ENCODE results near the gene CERS2. TPM values are rescaled to one million over a fixed set of nuclear protein-coding genes. Genes with fewer than 3 reads are reported as not detected.

CERS2 gene
- total and polyA plus RNA-seq, 10 of the 15 experiments (the other 5 are each of a cell fraction or from before 2014, with no cell fraction given) = 9.2 to 87.9 (median 50.8) TPM

GRCh38 chr1:150970808-150971582, 3.6 kb downstream of the CERS2 start:
- Histone ChIP-seq H3K27me3 (replicated peaks in 1 of 2; ENCODE audit: control insufficient read depth in 2 of 2, insufficient read depth in 2 of 2, low read length in 1 of 2) (no peaks in the 10 kb centered on the region), H3K4me2 (ENCODE audit: control insufficient read depth, insufficient read depth) (no peak overlapping the region), H3K36me3 (ENCODE audit: control insufficient read depth in 2 of 2, insufficient read depth in 2 of 2, low read length in 1 of 2) (peaks cover 8 to 12% of the 10 kb centered on the region in 2 experiments), H3K4me1 (ENCODE audit: control insufficient read depth, insufficient read depth, low read length) (peaks cover 7% of the 10 kb centered on the region; the same call in 1 of the 2 replicates), H3K4me3 (no peak overlapping the region), H3K79me2 (ENCODE audit: control insufficient read depth, insufficient read depth, low read length) (peaks cover 39% of the 10 kb centered on the region), H3K9ac (ENCODE audit: control insufficient read depth, insufficient read depth, low read length) (no peak overlapping the region), H4K20me1 (ENCODE audit: control insufficient read depth, insufficient read depth) (no peaks in the 10 kb centered on the region), H3K27ac (ENCODE audit: control insufficient read depth, insufficient read depth) (no peak overlapping the region), H2AFZ (ENCODE audit: control insufficient read depth, low read depth, low read length) (no peak overlapping the region), H3K9me3 (replicated peaks; ENCODE audit: control insufficient read depth, insufficient read depth, low read length) (no peaks in the 10 kb centered on the region)
- intact Hi-C loops (cut with micrococcal nuclease; ENCODE audit: unreplicated experiment) = loop anchor here (10.0 kb wide), 2 partner anchors 206 to 346 kb away; partner anchors contain the start of genes CTSS and ENSA
- ATAC-seq (no peak), FAIRE-seq (no peak), DNase-seq (ENCODE audit: low read depth, low spot score) (no peak)
- POLR2A ChIA-PET = interaction anchor here (0.6 to 1.1 kb wide), 2 partner anchors 9 to 254 kb away, joined by 3 to 4 read pairs; no protein-coding TSS in a partner anchor
- in situ Hi-C loops (cut with MboI) = no loop called here
- CTCF ChIA-PET = interaction anchor here (0.6 to 2.4 kb wide), 4 partner anchors 10 to 302 kb away, joined by 3 to 8 read pairs (median 4); no protein-coding TSS in a partner anchor
- WGBS (ENCODE audit: insufficient coverage, insufficient replicate concordance, low lambda C conversion rate, missing lambda C conversion rate) = 83% methylated on average over 11 of the region's 11 CpGs
- no TSS peak for BruUV-seq (replicated peaks)
- SMC1A ChIA-PET (ENCODE audit: uncharacterized antibody, unreplicated experiment) = interaction anchor here (1.2 kb wide), 1 partner anchor 15 kb away, joined by 3 read pairs; no protein-coding TSS in a partner anchor
- RAD21 ChIA-PET (ENCODE audit: unreplicated experiment) = no interaction called here
- TF ChIP-seq E2F8 (IDR thresholded peaks at IDR 0.05; ENCODE audit: low read depth, partially characterized antibody) (no peak), YY1 (IDR thresholded peaks at IDR 0.05; ENCODE audit: low read depth, low read length) (no peak), CBFB (IDR thresholded peaks at IDR 0.05; ENCODE audit: low read depth) (no peak), IKZF1 (conservative IDR thresholded peaks at IDR 0.05) (no peak), EGR1 (IDR thresholded peaks at IDR 0.05; ENCODE audit: borderline replicate concordance in 1 of 2, low read depth in 2 of 2, low read length in 2 of 2) (no peak), ZNF384 (IDR thresholded peaks at IDR 0.05; ENCODE audit: borderline replicate concordance, low read depth, low read length) (no peak), JUNB (IDR thresholded peaks at IDR 0.05) (no peak), STAT1 (conservative IDR thresholded peaks at IDR 0.05) (no peak), CTCF (IDR thresholded peaks at IDR 0.05 in 2 of 3, conservative IDR thresholded peaks at IDR 0.05 in 1 of 3; ENCODE audit: control insufficient read depth in 2 of 3, extremely low read depth in 1 of 3, insufficient read depth in 1 of 3, low read depth in 3 of 3, low read length in 3 of 3) (no peak), IRF4 (IDR thresholded peaks at IDR 0.05; ENCODE audit: low read depth, low read length) (no peak), PAX8 (IDR thresholded peaks at IDR 0.05) (no peak), PRDM15 (CRISPR knock-in tag; IDR thresholded peaks at IDR 0.05) (no peak), NR2C1 (IDR thresholded peaks at IDR 0.05) (no peak)

Measured in GM12878 (cell line).